Measurements from ENCODE around the gene PORCN. TPM values are rescaled to one million over a fixed set of nuclear protein-coding genes. Genes with fewer than 3 reads are reported as not detected.

PORCN gene
- 10.3 and 11.9 TPM in 2 replicates for total RNA-seq (2021)
- Bru-seq, nascent RNA, result percentile 38 among the genes with signal in this experiment
- BruChase-seq, experiment 1, labeled RNA remaining after a 2-hour chase, result percentile 43 among the genes with signal in this experiment
- BruChase-seq, experiment 2, labeled RNA remaining after a 6-hour chase, result percentile 49 among the genes with signal in this experiment
- long read RNA-seq, partial matches to known transcripts, result 5 of 23 reads
- long read RNA-seq, other reads (novel, unspliced or antisense), result 13 of 23 reads

DNA sequence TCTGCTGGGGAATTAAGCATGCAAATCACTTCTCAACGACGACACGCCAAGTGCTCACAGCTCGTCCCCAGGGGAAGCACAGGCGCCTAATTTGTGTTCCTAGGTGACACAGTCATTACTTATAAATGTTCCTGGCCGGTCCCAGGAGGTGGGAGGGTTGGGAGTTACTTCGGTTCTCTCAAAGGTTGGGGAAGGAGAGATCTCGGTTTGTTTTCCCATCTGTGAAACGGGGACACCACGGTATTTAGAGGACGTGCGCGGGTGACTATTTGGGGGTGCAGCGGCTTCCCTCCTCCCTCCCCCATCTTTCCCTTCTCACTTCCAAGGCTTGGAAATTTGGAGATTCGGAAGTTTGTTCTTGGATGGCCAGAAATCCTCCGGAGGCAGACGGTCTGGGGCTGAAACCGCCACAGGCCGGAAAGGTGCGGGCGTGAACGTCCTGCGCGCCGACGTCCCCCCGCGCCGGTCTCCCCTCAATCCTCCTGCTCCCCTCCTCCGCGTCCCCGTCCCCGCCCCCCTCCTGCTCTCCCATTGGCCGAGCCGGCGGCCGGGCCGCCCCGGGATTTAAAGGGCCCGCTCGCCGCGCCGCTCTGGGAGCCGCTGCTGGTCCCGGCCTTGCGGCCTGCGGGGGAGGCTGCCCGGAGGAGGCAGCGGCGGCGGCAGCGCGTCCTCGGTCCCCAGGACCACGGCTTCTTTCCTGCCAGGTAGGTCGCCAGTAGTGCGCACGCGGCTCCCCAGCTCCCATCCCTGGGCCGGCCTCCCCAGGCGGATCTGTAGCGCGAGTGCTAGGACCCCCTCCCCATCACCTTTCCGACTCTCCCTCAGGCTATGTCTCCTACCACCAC lies at the start of gene PORCN:
PORCN (plus strand) TSS at position 593 of the 845 bp plus-strand sequence. CDS start 829 bp downstream, outside the sequence.
- Histone ChIP-seq H3K9me3 (ENCODE audit: low read depth, low read length, poor library complexity, severe bottlenecking) (no peaks in the 10 kb centered on the region), H3K27me3 (replicated peaks; ENCODE audit: insufficient read depth, low read depth, low read length, poor library complexity) (no peaks in the 10 kb centered on the region), H3K36me3 (ENCODE audit: insufficient read depth, low read length, poor library complexity, severe bottlenecking) (no peaks in the 10 kb centered on the region), H3K4me1 (ENCODE audit: insufficient read depth, low read length, poor library complexity, severe bottlenecking) (no peaks in the 10 kb centered on the region), H3K4me3 (ENCODE audit: low read depth, low read length, poor library complexity, severe bottlenecking) (peak within 1 kb of the TSS; percentile 66), H3K27ac (ENCODE audit: low read depth, low read length, poor library complexity, severe bottlenecking) (peak within 1 kb of the TSS; percentile 67)
- TF ChIP-seq EZH2 (IDR thresholded peaks at IDR 0.05; ENCODE audit: borderline replicate concordance, low read depth, low read length, poor library complexity, severe bottlenecking), result no peak
- TF ChIP-seq, protein P1, sequence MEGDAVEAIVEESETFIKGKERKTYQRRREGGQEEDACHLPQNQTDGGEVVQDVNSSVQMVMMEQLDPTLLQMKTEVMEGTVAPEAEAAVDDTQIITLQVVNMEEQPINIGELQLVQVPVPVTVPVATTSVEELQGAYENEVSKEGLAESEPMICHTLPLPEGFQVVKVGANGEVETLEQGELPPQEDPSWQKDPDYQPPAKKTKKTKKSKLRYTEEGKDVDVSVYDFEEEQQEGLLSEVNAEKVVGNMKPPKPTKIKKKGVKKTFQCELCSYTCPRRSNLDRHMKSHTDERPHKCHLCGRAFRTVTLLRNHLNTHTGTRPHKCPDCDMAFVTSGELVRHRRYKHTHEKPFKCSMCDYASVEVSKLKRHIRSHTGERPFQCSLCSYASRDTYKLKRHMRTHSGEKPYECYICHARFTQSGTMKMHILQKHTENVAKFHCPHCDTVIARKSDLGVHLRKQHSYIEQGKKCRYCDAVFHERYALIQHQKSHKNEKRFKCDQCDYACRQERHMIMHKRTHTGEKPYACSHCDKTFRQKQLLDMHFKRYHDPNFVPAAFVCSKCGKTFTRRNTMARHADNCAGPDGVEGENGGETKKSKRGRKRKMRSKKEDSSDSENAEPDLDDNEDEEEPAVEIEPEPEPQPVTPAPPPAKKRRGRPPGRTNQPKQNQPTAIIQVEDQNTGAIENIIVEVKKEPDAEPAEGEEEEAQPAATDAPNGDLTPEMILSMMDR (conservative IDR thresholded peaks at IDR 0.05; ENCODE audit: low read depth, low read length), result no peak
- intact Hi-C loops (cut with micrococcal nuclease; ENCODE audit: unreplicated experiment), result no loop called here
- no TSS peak for BruUV-seq (replicated peaks)
- CTCF ChIA-PET, result no interaction called here
- POLR2A ChIA-PET (ENCODE audit: low non-redundant PET), result no interaction called here
- DNase-seq (ENCODE audit: low spot score), result peak; percentile 79

DNA sequence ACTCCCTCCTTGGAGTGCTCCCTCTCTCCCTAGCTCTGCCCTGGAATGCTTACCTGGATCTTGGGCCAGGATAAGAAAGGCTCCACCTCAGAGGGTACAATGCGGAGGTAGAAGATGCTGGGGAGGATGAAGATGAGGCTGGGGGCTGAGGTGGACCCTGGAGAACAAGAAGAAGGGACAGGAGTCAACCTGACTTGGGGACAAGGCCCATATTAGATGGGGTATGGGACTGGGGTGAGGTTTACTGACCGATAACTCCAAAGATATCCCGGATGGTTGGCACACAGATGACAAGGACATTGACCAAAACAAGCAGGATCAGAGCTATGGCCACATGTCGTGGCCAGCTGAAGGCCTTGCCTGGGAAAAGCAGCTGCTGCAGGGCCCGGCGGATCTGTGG lies 49.3 kb upstream of the PORCN start:
- peaks cover 8% of the 10 kb centered on the region for H3K36me3 ChIP-seq (ENCODE audit: insufficient read depth, low read length, poor library complexity, severe bottlenecking)
- no peaks in the 10 kb centered on the region for H3K9me3 ChIP-seq (ENCODE audit: low read depth, low read length, poor library complexity, severe bottlenecking)
- H3K4me3 ChIP-seq (ENCODE audit: low read depth, low read length, poor library complexity, severe bottlenecking), result no peak overlapping the region
- BruUV-seq (replicated peaks), result no TSS peak
- no peak for DNase-seq (ENCODE audit: low spot score)
- H3K27ac ChIP-seq (ENCODE audit: low read depth, low read length, poor library complexity, severe bottlenecking), result no peak overlapping the region
- intact Hi-C loops (cut with micrococcal nuclease; ENCODE audit: unreplicated experiment), result no loop called here
- POLR2A ChIA-PET (ENCODE audit: low non-redundant PET), result no interaction called here
- CTCF ChIA-PET, result no interaction called here
- no peaks in the 10 kb centered on the region for H3K4me1 ChIP-seq (ENCODE audit: insufficient read depth, low read length, poor library complexity, severe bottlenecking)
- H3K27me3 ChIP-seq (replicated peaks; ENCODE audit: insufficient read depth, low read depth, low read length, poor library complexity), result no peaks in the 10 kb centered on the region
- TF ChIP-seq EZH2 (IDR thresholded peaks at IDR 0.05; ENCODE audit: borderline replicate concordance, low read depth, low read length, poor library complexity, severe bottlenecking), result no peak
- TF ChIP-seq, protein P1 (conservative IDR thresholded peaks at IDR 0.05; ENCODE audit: low read depth, low read length), result no peak

DNA sequence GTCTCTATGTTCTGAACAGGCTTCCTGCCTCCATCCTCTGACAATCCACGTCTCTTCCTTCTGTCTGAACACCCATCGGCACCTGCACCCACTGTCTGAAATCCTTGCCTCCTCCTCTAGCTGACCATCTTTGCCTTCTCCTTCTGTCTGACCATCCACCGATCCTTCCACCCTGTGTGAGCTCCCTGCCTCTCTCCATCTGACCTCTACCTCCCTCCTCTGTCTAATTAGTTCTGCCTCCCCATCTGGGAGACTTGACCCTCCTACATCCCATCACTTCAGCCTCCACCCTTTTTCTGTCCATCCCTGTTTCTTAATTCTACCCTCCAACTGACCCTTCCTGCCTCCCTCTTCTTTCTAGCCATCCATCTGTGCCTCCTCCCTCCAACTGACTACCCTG lies 48.8 kb upstream of the PORCN start:
- no peak for DNase-seq (ENCODE audit: low spot score)
- BruUV-seq (replicated peaks), result no TSS peak
- CTCF ChIA-PET, result no interaction called here
- Histone ChIP-seq H3K4me3 (ENCODE audit: low read depth, low read length, poor library complexity, severe bottlenecking) (no peak overlapping the region), H3K27ac (ENCODE audit: low read depth, low read length, poor library complexity, severe bottlenecking) (no peak overlapping the region), H3K27me3 (replicated peaks; ENCODE audit: insufficient read depth, low read depth, low read length, poor library complexity) (no peaks in the 10 kb centered on the region), H3K4me1 (ENCODE audit: insufficient read depth, low read length, poor library complexity, severe bottlenecking) (no peaks in the 10 kb centered on the region), H3K36me3 (ENCODE audit: insufficient read depth, low read length, poor library complexity, severe bottlenecking) (peaks cover 8% of the 10 kb centered on the region), H3K9me3 (ENCODE audit: low read depth, low read length, poor library complexity, severe bottlenecking) (no peaks in the 10 kb centered on the region)
- no peak for TF ChIP-seq EZH2 (IDR thresholded peaks at IDR 0.05; ENCODE audit: borderline replicate concordance, low read depth, low read length, poor library complexity, severe bottlenecking)
- TF ChIP-seq, protein P1 (conservative IDR thresholded peaks at IDR 0.05; ENCODE audit: low read depth, low read length), result no peak
- intact Hi-C loops (cut with micrococcal nuclease; ENCODE audit: unreplicated experiment), result no loop called here
- POLR2A ChIA-PET (ENCODE audit: low non-redundant PET), result no interaction called here

All from A673 (cell line).